NCI-H2107 (cell line): Measurements from ENCODE around the gene CEACAM21.

Source experiments
- DNase-seq: peaks from one replicate; lab custom pipeline; 2025; lab: John Stamatoyannopoulos, UW

CEACAM21 gene

GRCh38 chr19:41575998-41576397 lies at the start of gene CEACAM21:
CEACAM21 (plus strand) TSS chr19:41576166; CDS start chr19:41576275, 109 bp downstream.
- no peak for DNase-seq

- no peak for DNase-seq
Observed at GRCh38 chr19:41527089-41527488, 48.9 kb upstream of the CEACAM21 start.

- DNase-seq = no peak
Observed at GRCh38 chr19:41528106-41528505, 47.9 kb upstream of the CEACAM21 start.

- DNase-seq = no peak
Observed at GRCh38 chr19:41529484-41530183, 46.3 kb upstream of the CEACAM21 start.

- DNase-seq = no peak
Observed at GRCh38 chr19:41530184-41530534, 45.8 kb upstream of the CEACAM21 start.

- no peak for DNase-seq
Observed at GRCh38 chr19:41530761-41531301, 45.1 kb upstream of the CEACAM21 start.

- DNase-seq = no peak
Observed at GRCh38 chr19:41531438-41532311, 44.3 kb upstream of the CEACAM21 start.

GRCh38 chr19:41532526-41532925 lies 43.4 kb upstream of the CEACAM21 start:
- no peak for DNase-seq

GRCh38 chr19:41533671-41534215 lies 42.2 kb upstream of the CEACAM21 start:
- no peak for DNase-seq

GRCh38 chr19:41535029-41535622 lies 40.8 kb upstream of the CEACAM21 start:
- DNase-seq = no peak

- DNase-seq = no peak
Observed at GRCh38 chr19:41537789-41538188, 38.2 kb upstream of the CEACAM21 start.

- no peak for DNase-seq
Observed at GRCh38 chr19:41540041-41540695, 35.8 kb upstream of the CEACAM21 start.

GRCh38 chr19:41541990-41542584 lies 33.9 kb upstream of the CEACAM21 start:
- DNase-seq = no peak

- DNase-seq = no peak
Observed at GRCh38 chr19:41542622-41543021, 33.3 kb upstream of the CEACAM21 start.

GRCh38 chr19:41543582-41543981 lies 32.4 kb upstream of the CEACAM21 start:
- no peak for DNase-seq

- DNase-seq = no peak
Observed at GRCh38 chr19:41545547-41545946, 30.4 kb upstream of the CEACAM21 start.

- DNase-seq = no peak
Observed at GRCh38 chr19:41546386-41546789, 29.6 kb upstream of the CEACAM21 start.

GRCh38 chr19:41546961-41547360 lies 29.0 kb upstream of the CEACAM21 start:
- no peak for DNase-seq

- no peak for DNase-seq
Observed at GRCh38 chr19:41547569-41547968, 28.4 kb upstream of the CEACAM21 start.

- no peak for DNase-seq
Observed at GRCh38 chr19:41548047-41548446, 27.9 kb upstream of the CEACAM21 start.

GRCh38 chr19:41548954-41549688 lies 26.8 kb upstream of the CEACAM21 start:
- no peak for DNase-seq
